GM20431 (cell line): Measurements from ENCODE around the gene CCDC85C.

Source experiments
- in situ Hi-C: fragments of 300-500 bp; cut with MseI, MboI; formaldehyde crosslinking; loops from one replicate; pipeline ENCODE4 v1.15.0; 2020; ENCODE audit warnings: low sequenced_read_pairs; ENCODE audit not compliant: unreplicated experiment

CCDC85C gene

GRCh38 chr14:99468836-99469592, 135.0 kb downstream of the CCDC85C start:
- in situ Hi-C loops: no loop called here

GRCh38 chr14:99468081-99468480, 135.9 kb downstream of the CCDC85C start:
- in situ Hi-C loops: no loop called here

GRCh38 chr14:99467336-99468078, 136.5 kb downstream of the CCDC85C start:
- in situ Hi-C loops: no loop called here

GRCh38 chr14:99466758-99467157, 137.2 kb downstream of the CCDC85C start:
- in situ Hi-C loops: no loop called here

GRCh38 chr14:99465288-99465687, 138.7 kb downstream of the CCDC85C start:
- in situ Hi-C loops: no loop called here

- in situ Hi-C loops: no loop called here
Measured at GRCh38 chr14:99463974-99464373, 140.0 kb downstream of the CCDC85C start.

GRCh38 chr14:99462210-99462609, 141.8 kb downstream of the CCDC85C start:
- in situ Hi-C loops: no loop called here

- in situ Hi-C loops: no loop called here
Measured at GRCh38 chr14:99461411-99462085, 142.5 kb downstream of the CCDC85C start.

- in situ Hi-C loops: no loop called here
Measured at GRCh38 chr14:99460793-99461192, 143.2 kb downstream of the CCDC85C start.

GRCh38 chr14:99459481-99460100, 144.4 kb downstream of the CCDC85C start:
- in situ Hi-C loops: no loop called here

GRCh38 chr14:99454246-99454645, 149.8 kb downstream of the CCDC85C start:
- in situ Hi-C loops: no loop called here

GRCh38 chr14:99452968-99453367, 151.0 kb downstream of the CCDC85C start:
- in situ Hi-C loops: no loop called here

GRCh38 chr14:99451234-99451633, 152.8 kb downstream of the CCDC85C start:
- in situ Hi-C loops: no loop called here

GRCh38 chr14:99450266-99450665, 153.7 kb downstream of the CCDC85C start:
- in situ Hi-C loops: no loop called here
